ENCODE results near the gene FGF6.

GRCh38 chr12:4388662-4389061 is 57.0 kb downstream of the FGF6 start:
- no peak for TF ChIP-seq CTCF (IDR thresholded peaks at IDR 0.05)
- TF ChIP-seq EP300 (IDR thresholded peaks at IDR 0.05), result no peak

Measured in gastroesophageal sphincter (tissue), 3 donors.